OCI-LY1 (cell line): ENCODE results near the gene RGS7.

Source experiments
- CTCF ChIP-seq: fragments of 200-600 bp; sonication (generic), shearing (Covaris generic); IDR thresholded peaks from 2 replicates; pipeline ENCODE4 v1.5.1; 2017; ENCODE audit warnings: mild to moderate bottlenecking, antibody characterized with exemption, low read length, moderate library complexity, mixed read lengths
- EZH2 ChIP-seq: fragments of 200-600 bp; sonication (generic), shearing (Covaris generic); IDR thresholded peaks from 2 replicates; pipeline ENCODE4 v1.8.0; 2017; ENCODE audit warnings: borderline replicate concordance, mixed run types, mild to moderate bottlenecking, antibody characterized with exemption, low read length, moderate library complexity, mixed read lengths

DNA sequence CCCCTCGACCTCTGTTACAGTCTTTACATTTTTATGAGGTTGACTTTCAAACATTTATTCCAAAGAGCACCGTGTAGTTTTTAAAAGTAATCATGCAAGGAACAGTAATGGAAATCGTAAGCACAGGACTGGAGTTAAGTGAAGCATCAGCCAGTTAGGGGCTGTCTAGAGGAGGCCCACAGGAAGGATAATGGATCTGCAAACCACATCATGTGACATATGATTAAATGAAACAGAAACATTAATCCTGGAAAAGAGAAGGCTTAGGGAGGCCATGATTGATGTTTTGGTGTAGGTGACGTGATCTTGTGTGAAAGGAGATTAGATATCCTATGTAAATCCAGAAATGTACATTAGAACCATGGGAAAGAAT lies 25.0 kb downstream of the RGS7 start:
- no peak for TF ChIP-seq CTCF
- no peak for TF ChIP-seq EZH2
